ENCODE data around the gene ZNF334.

GRCh38 chr20:46520540-46520939 lies 7.2 kb upstream of the ZNF334 start:
- TF ChIP-seq EZH2phosphoT487 (IDR thresholded peaks at IDR 0.05; ENCODE audit: borderline replicate concordance, low read depth, low read length) (no peak), CTCF (conservative IDR thresholded peaks at IDR 0.05; ENCODE audit: low read length) (no peak)

All from OCI-LY7 (cell line).